Neural cell (in vitro differentiated cells): ENCODE data around the gene MECP2.

Source experiments
- EZH2 ChIP-seq: fragments of 200-600, 300-800 bp; shearing (Covaris generic), sonication (generic); IDR thresholded peaks from 2 replicates; pipeline ENCODE4 v1.6.1; 2014; ENCODE audit warnings: antibody characterized with exemption, low read length, borderline replicate concordance, mild to moderate bottlenecking; ENCODE audit not compliant: insufficient read depth, poor library complexity, severe bottlenecking
- POLR2AphosphoS5 ChIP-seq: IDR thresholded peaks from 2 replicates; pipeline ENCODE4 v1.6.1; 2012
- TF ChIP-seq, protein P1 (sequence below): fragments of 450-650 bp; IDR thresholded peaks from 2 replicates; pipeline ENCODE4 v1.5.1; 2014; ENCODE audit warnings: antibody characterized with exemption, mild to moderate bottlenecking, moderate library complexity; ENCODE audit not compliant: poor library complexity, severe bottlenecking

DNA sequence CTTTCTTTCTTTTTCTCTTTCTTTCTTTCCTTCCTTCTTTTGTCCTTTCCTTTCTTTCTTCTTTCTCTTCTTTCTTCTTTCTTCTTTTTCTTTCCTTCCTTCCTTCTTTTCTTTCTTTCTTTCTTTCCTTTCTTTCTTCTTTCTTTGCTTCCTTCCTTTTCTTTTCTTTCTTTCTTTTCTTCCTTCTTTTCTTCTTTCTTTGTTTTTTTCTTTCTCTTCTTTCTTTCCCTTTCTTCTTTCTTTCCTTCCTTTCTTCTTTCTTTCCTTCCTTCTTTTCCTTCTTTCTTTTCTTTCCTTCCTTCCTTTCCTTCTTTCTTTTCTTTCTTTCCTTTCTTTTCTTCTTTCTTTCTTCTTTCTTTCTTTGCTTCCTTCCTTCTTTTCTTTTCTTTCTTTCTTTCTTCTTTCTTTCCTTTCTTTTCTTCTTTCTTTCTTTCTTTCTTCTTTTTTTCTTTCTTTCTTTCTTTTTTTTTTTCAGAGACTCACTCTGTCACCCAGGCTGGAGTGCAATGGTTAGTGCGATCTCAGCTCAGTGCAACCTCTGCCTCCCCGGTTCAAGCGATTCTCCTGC lies 106.4 kb downstream of the MECP2 start:
- TF ChIP-seq EZH2 = no peak
- TF ChIP-seq, protein P1, sequence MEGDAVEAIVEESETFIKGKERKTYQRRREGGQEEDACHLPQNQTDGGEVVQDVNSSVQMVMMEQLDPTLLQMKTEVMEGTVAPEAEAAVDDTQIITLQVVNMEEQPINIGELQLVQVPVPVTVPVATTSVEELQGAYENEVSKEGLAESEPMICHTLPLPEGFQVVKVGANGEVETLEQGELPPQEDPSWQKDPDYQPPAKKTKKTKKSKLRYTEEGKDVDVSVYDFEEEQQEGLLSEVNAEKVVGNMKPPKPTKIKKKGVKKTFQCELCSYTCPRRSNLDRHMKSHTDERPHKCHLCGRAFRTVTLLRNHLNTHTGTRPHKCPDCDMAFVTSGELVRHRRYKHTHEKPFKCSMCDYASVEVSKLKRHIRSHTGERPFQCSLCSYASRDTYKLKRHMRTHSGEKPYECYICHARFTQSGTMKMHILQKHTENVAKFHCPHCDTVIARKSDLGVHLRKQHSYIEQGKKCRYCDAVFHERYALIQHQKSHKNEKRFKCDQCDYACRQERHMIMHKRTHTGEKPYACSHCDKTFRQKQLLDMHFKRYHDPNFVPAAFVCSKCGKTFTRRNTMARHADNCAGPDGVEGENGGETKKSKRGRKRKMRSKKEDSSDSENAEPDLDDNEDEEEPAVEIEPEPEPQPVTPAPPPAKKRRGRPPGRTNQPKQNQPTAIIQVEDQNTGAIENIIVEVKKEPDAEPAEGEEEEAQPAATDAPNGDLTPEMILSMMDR = no peak
- TF ChIP-seq POLR2AphosphoS5 = no peak
